Stimulated activated naive CD8-positive, alpha-beta T cell treated with anti-CD3 and anti-CD28 coated beads, Interleukin-15, Interleukin-2, amounts not matched to agents 100 ng/mL and 50 ng/mL, for 24 hours (primary cell): ENCODE data around the gene COPA.
A peak's percentile ranks its signal among the peaks of the same experiment; 100 is the strongest.
"Not testable (repeated sequence)": the region's sequence is repeated elsewhere in the genome, so short reads cannot be mapped to it uniquely, and the experiment has no call there.

Experiments
- H3K27ac Mint-ChIP-seq: one replicate; pipeline ENCODE4 v1.8.0; 2021; ENCODE audit warnings: mild to moderate bottlenecking, mixed read lengths
- H3K27me3 Mint-ChIP-seq: one replicate; pipeline ENCODE4 v1.8.0; 2021; ENCODE audit warnings: mixed read lengths
- H3K36me3 Mint-ChIP-seq: one replicate; pipeline ENCODE4 v1.8.0; 2021; ENCODE audit warnings: low read depth, mixed read lengths
- H3K4me1 Mint-ChIP-seq: one replicate; pipeline ENCODE4 v1.8.0; 2021; ENCODE audit warnings: low read depth, mixed read lengths
- H3K4me3 Mint-ChIP-seq: one replicate; pipeline ENCODE4 v1.8.0; 2021; ENCODE audit warnings: mild to moderate bottlenecking, mixed read lengths
- H3K9me3 Mint-ChIP-seq: one replicate; pipeline ENCODE4 v1.8.0; 2021; ENCODE audit warnings: mixed read lengths

COPA gene

DNA sequence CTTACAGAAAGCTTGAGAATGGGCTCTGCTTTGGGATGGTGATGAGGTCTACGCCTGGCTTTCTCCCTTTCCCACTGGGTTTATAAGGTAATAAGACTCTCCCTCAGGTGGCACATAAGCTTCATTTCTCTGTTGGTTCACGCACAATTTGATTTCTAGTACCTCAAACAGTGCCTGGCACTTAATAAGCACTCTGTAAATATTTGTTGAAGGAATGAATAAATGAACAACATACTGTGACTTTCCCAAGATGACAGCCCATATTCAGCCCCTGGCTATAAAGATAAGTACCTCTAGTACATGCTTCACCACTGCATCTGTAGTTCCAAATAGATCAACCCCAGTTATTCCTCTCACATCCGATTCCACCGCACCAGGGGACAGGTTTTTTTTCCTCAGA is 17.8 kb downstream of the COPA start:
- no peaks in the 10 kb centered on the region for H3K9me3 Mint-ChIP-seq
- H3K27ac Mint-ChIP-seq = no peak overlapping the region
- H3K4me1 Mint-ChIP-seq = no peaks in the 10 kb centered on the region
- peaks cover 74% of the 10 kb centered on the region for H3K36me3 Mint-ChIP-seq
- H3K27me3 Mint-ChIP-seq = no peaks in the 10 kb centered on the region
- no peak overlapping the region for H3K4me3 Mint-ChIP-seq

DNA sequence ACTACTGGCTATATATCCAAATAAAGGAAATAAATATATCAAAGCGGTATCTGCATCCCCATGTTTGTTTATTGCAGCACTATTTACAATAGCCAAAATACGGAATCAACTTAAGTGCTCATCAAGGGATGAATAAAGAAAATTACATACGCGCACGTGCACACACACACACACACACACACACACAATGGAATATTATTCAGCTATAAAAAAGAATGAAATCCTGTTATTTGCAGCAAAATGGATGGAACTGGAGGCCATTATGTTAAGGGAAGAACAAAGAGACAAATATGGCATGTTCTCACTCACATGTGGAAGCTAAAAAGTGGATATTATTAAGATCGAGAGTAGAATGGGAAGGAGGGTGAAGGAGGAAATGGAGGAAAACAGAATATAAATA is 20.2 kb downstream of the COPA start:
- no peak overlapping the region for H3K4me3 Mint-ChIP-seq
- no peaks in the 10 kb centered on the region for H3K27me3 Mint-ChIP-seq
- no peaks in the 10 kb centered on the region for H3K9me3 Mint-ChIP-seq
- no peak overlapping the region for H3K27ac Mint-ChIP-seq
- peaks cover 6% of the 10 kb centered on the region for H3K4me1 Mint-ChIP-seq
- peaks cover 75% of the 10 kb centered on the region for H3K36me3 Mint-ChIP-seq

DNA sequence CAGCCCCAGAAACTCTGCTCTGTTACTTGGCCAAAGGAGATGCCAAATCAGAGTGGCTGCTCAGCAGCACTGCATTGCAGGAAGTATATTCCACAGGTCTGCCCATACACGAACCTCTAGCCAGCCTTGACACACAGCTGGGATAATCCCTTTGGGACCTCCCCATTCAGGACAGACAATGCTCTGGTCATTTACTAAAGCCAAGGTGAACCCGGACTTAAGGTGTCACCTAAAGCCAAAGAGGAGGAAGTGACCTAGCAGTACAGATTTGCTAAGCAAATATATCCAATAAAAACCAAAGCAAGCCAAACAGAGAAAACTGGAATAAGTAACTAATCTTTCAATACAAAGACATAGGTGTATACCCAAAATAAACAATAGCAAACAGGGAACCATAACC is 27.7 kb downstream of the COPA start:
- peaks cover 10% of the 10 kb centered on the region for H3K9me3 Mint-ChIP-seq
- H3K4me3 Mint-ChIP-seq = no peak overlapping the region
- H3K27ac Mint-ChIP-seq = peak overlapping the region; percentile 39
- peaks cover 84% of the 10 kb centered on the region for H3K36me3 Mint-ChIP-seq
- no peaks in the 10 kb centered on the region for H3K27me3 Mint-ChIP-seq
- peaks cover 18% of the 10 kb centered on the region for H3K4me1 Mint-ChIP-seq

DNA sequence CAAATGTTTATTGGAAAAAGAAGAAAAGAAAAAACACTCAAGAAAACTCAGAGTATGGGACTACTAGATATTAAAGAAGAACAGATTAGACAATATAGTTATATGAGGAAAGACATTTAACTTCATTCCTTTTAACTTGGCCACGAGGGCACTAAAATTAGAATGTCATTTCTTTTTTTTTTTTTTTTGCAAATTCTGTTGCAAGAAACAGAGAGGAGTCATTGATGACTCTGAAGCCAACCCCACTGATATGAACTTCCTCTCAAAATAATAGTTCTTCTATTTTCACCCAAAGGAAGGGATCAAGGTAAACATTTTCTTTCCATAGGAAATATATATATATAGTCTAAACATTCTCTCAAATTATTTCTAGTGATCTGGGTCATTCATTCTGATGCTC is 33.5 kb downstream of the COPA start:
- no peaks in the 10 kb centered on the region for H3K27me3 Mint-ChIP-seq
- peaks cover 75% of the 10 kb centered on the region for H3K36me3 Mint-ChIP-seq
- H3K9me3 Mint-ChIP-seq = no peaks in the 10 kb centered on the region
- H3K4me3 Mint-ChIP-seq = no peak overlapping the region
- peak overlapping the region; percentile 0 for H3K27ac Mint-ChIP-seq
- H3K4me1 Mint-ChIP-seq = peaks cover 1% of the 10 kb centered on the region

DNA sequence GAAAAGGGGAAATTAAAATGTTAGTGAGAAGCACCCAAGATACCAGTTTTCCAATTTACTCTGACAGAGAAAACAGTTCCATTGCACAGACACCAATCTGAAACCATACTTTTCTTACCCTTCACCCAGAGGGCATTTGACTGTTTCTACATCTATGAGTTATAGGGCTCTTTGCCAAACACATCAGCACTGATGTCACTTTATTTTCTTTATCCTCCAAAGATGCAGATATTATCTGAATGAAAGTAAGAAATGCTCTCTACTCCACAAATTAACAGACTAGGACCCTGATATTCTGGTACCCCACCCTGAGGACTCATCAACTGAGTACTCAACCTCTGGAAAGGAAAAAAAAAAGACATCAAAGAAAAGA is 33.9 kb downstream of the COPA start:
- Mint-ChIP-seq H3K4me3 (no peak overlapping the region), H3K27me3 (no peaks in the 10 kb centered on the region), H3K9me3 (no peaks in the 10 kb centered on the region), H3K4me1 (no peaks in the 10 kb centered on the region), H3K36me3 (peaks cover 73% of the 10 kb centered on the region), H3K27ac (peak overlapping the region; percentile 0)

DNA sequence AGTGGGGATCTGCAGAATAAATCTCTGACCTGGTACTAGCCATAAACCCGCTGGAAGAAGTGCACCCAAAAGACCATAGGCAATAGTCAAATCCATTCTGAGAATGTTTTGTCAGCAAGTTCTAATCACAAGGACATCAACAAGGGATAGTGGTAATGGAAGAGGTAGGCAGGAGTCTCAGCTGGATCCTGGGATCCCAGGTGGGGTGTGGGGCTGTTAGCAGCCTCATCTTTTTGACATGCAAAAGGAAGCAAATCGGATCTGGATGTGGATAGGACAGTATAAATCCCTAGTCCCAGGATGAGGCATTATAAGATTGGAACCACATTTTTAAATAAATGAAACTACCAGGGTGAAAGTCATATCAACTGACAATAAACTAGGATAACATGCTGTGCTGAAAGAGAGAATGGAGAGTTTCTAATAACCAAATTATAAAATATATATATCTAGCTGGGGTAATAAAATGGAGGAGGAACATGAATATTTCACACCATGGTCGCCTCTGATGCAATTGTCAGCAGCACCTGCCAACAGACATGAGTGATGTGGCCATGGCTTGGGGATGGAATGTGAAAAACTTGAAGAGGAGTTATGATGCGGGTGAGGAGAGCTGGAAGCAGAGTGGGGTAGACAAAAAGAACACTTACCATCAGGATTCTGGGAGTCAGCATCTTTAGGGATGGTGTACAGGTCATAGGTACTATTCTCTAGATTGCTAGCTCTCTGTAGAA is 34.4 kb downstream of the COPA start:
- H3K36me3 Mint-ChIP-seq = peaks cover 71% of the 10 kb centered on the region
- no peaks in the 10 kb centered on the region for H3K4me1 Mint-ChIP-seq
- H3K27ac Mint-ChIP-seq = no peak overlapping the region

DNA sequence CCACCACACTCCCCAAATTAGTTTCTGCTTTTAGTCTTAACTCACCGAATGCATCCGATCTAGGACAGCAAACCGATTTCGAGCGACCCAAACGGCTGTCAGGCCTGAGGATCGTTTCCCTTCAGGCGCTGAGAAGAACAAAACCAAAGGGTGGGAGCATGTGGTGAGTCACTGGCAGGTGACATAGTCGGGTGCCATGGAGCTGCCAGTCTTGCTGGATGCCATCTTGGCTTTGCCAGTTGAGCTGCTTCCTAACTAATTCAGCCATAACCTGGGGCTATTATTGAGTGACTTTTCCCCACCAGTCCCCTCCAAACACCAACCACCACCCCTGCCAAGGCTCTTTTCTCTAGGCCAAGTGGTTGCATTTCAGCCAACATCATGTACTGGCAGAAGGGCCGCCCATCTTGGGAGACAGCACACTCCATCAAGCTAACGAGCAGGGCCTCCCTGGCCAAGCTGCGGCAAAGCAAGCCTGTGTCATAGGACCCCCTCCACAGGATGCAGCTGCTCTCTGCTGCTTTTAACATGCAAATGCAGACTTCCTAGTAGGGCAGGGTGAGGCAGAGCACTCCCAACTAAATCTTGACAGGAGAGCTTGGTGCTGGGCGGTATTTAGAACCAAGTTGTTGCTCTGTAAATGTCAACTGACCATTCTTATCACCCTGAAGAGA is 35.8 kb downstream of the COPA start:
- H3K27me3 Mint-ChIP-seq = no peaks in the 10 kb centered on the region
- no peaks in the 10 kb centered on the region for H3K4me1 Mint-ChIP-seq
- H3K27ac Mint-ChIP-seq = no peak overlapping the region
- no peak overlapping the region for H3K4me3 Mint-ChIP-seq
- H3K9me3 Mint-ChIP-seq = no peaks in the 10 kb centered on the region
- peaks cover 68% of the 10 kb centered on the region for H3K36me3 Mint-ChIP-seq

More for the DNA sequence above, 34.4 kb downstream of the COPA start:
- Mint-ChIP-seq H3K9me3 (no peaks in the 10 kb centered on the region), H3K27me3 (no peaks in the 10 kb centered on the region), H3K4me3 (no peak overlapping the region)

DNA sequence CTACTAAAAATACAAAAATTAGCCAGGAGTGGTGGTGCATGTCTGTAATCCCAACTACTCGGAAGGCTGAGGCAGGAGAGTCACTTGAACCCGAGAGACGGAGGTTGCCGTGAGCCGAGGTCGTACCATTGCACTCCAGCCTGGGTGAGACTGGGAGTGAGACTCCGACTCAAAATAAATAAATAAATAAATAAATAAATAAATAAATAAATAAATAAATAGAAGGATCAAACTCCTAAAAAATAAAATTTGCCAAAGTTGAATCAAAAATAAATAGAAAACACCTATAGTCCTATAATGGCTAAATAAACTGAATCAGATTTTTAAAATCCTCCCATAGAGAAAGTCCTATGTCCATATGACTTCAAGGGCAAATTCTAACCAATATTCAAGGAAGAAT is 42.9 kb downstream of the COPA start:
- peaks cover 65% of the 10 kb centered on the region for H3K36me3 Mint-ChIP-seq
- H3K27me3 Mint-ChIP-seq = no peaks in the 10 kb centered on the region
- no peak overlapping the region for H3K4me3 Mint-ChIP-seq
- no peaks in the 10 kb centered on the region for H3K9me3 Mint-ChIP-seq
- no peaks in the 10 kb centered on the region for H3K4me1 Mint-ChIP-seq
- H3K27ac Mint-ChIP-seq = no peak overlapping the region

DNA sequence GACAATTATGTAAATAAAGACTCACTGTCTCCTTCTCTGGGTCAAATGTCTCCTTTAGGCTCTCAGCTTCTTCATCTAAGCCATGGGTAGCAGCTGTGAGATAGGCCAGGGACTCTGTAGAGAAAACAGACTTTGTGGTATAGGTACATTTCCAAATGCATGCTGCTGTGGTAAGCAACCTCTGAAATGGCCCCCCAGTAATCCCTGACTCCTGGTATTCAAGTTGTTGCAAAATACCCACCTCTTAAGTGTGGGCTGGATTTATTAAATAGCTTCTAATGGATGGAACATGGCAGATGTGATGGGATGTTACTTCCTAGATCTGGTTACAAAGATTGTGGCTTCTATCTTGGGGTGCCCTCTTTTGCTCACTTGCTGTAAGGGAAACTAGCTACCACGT is 47.0 kb downstream of the COPA start:
- Mint-ChIP-seq H3K4me3 (no peak overlapping the region), H3K9me3 (no peaks in the 10 kb centered on the region), H3K36me3 (peaks cover 81% of the 10 kb centered on the region), H3K27me3 (no peaks in the 10 kb centered on the region), H3K4me1 (no peaks in the 10 kb centered on the region), H3K27ac (no peak overlapping the region)

DNA sequence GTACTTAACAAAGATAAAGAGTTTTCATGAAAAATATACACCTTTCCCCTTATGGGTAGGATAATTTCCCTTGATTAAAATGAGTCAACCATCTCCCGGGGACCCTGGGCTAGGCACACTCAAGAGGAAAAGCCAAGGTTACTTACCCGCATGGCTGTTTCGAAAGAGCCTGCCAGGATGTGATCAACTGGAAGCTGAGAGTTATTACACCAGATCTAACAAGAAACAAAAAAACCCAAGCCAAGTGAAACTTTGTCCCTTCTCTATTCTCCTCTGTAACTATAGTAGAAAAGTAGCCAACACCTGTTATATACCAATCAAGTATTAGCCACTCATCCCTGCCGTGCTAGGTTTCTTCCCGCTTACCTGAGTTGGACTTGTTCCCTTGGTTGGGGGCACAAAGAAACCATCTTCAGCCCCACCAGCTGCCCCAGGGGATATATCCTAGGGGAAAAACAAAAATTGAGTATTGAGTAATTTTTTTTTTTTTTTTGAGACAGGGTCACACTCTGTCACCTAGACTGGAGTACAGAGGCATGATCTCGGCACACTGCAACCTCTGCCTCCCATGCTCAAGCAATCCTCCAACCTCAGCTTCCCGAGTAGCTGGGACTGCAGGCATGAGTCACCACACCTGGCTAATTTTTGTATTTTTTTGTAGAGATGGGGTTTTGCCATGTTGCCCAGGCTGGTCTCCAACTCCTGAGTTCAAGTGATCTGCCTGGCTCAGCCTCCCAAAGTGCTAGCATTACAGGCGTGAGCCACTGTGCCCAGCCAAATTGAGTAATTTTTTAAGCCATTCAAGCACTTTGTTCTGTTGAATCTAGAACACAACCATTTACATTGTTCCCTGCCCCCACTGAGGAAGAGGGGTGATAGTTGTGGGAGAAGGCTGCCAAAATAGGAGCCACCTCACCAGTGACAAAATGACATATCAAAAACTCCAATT is 49.8 kb downstream of the COPA start:
- no peaks in the 10 kb centered on the region for H3K27me3 Mint-ChIP-seq
- no peaks in the 10 kb centered on the region for H3K4me1 Mint-ChIP-seq
- H3K27ac Mint-ChIP-seq = no peak overlapping the region
- H3K9me3 Mint-ChIP-seq = no peaks in the 10 kb centered on the region
- H3K36me3 Mint-ChIP-seq = peaks cover 82% of the 10 kb centered on the region
- no peak overlapping the region for H3K4me3 Mint-ChIP-seq

DNA sequence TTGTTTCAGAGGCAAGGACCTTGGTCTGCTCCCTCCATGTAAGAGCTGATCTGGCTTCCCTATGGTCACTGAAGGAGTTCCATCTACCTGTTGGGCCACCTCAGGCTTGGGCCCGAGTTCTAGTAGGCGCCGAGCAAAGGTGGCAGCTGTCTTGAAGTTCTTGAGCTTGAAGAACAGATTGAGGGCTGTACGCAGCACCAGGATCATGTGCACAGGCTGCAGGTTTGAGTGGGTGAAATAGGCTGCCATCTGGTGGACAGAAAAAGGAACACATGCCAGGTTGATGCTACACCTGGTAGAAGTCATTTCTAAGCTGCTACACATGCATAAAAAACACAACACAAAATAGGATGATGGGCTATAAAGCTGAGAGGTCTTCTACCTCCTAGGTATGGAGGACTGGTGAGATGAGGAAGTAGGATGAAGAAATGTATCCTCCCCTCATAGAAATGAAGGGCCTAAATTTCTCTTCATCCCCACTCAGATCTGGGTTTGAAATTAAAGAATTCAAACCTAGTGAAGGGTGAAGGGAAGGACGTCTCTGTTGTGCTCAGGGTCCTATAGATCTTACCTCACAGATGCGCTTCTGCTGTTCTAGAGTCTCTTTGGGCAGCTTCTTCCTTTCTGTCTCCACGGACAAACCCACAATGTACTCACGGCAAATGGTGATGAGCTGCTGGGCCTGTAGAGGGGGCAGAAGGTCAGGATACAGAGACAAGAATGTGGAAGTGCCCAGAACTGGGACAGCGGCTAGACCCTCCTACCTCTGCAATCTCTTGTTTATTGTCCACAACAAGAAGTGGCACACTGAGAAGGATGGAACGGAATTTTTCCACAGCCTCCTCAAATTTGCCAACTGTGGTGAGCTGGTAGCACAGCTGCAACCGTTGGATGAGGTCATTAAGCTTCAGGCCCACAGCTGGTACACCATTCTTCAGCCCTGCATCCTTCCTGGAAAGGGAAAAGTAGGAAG is 51.5 kb downstream of the COPA start:
- Mint-ChIP-seq H3K27ac (peak overlapping the region; percentile 2), H3K27me3 (no peaks in the 10 kb centered on the region), H3K36me3 (peaks cover 67% of the 10 kb centered on the region), H3K4me1 (no peaks in the 10 kb centered on the region), H3K4me3 (no peak overlapping the region), H3K9me3 (no peaks in the 10 kb centered on the region)

DNA sequence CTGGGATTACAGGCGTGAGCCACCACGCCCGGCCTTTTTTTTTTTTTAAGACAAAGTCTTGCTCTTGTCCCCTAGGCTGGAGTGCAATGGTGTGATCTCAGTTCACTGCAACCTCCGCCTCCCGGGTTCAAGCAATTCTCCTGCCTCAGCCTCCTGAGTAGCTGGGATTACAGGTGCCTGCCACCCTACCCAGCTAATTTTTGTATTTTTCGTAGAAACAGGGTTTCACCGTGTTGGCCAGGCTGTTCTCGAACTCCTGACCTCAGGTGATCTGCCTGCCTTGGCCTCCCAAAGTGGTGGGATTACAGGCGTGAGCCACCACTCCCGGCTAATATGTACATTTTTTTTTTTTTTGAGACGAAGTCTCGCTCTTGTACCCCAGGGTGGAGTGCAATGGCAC is 55.3 kb downstream of the COPA start:
- Mint-ChIP-seq H3K4me1 (peaks cover 22% of the 10 kb centered on the region), H3K36me3 (peaks cover 38% of the 10 kb centered on the region)
- H3K27me3 Mint-ChIP-seq, H3K27ac Mint-ChIP-seq, H3K4me3 Mint-ChIP-seq, H3K9me3 Mint-ChIP-seq: not testable (repeated sequence)

DNA sequence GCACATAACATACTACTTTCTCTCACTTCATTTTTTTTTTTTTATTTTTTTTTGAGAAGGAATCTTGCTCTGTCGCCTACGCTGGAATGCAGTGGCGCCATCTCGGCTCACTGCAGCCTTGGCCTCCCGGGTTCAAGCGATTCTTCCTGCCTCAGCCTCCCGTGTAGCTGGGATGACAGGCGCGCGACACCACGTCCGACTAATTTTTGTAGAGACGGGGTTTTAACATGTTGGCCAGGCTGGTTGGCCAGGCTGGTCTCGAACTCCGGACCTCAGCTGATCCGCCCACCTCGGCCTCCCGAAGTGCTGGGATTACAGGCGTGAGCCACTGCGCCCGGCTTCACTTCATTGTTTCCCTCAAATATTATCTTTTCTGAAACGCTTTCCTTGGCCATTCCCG is 57.5 kb downstream of the COPA start:
- Mint-ChIP-seq H3K4me1 (peaks cover 22% of the 10 kb centered on the region), H3K36me3 (peaks cover 30% of the 10 kb centered on the region), H3K9me3 (no peaks in the 10 kb centered on the region), H3K4me3 (peak overlapping the region; percentile 98), H3K27me3 (no peaks in the 10 kb centered on the region), H3K27ac (peak overlapping the region; percentile 26)

DNA sequence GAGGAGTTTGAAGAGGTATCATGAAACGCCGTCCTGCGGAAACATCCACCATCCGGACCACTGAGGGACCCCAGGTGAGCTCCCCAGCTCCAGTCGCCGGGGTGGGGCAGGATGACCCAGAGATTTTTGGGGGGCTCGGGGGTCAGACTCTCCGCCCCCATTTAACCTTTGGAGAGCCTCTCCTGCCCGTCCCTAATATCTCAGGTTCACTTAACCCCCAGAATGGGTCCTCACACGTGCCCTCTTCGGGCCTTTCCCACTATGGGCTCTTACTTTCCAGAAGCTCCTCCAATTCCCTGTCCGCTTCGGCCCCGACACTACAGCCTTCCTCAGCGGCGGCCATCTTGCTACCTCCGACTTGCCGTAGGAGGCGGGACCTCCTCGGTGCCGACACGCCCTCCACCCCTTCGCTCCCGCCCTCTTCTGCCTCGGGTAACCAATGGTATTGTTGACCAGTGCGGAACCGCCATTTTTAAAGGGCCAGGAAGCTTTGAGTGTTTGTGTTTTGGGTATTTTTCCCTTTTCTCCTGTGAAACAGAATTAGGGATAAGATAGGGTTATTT is 58.2 kb downstream of the COPA start, which contains the start of gene PEX19:
TSS of gene PEX19 (minus strand) at position 352 of the 563 bp plus-strand sequence. CDS start at position 343, 9 bp downstream.
- Mint-ChIP-seq H3K4me3 (peak within 1 kb of the TSS; percentile 98), H3K36me3 (peaks cover 29% of the 10 kb centered on the region), H3K4me1 (peaks cover 22% of the 10 kb centered on the region), H3K9me3 (no peaks in the 10 kb centered on the region), H3K27ac (peak within 1 kb of the TSS; percentile 93), H3K27me3 (no peaks in the 10 kb centered on the region)
